Upper lobe of right lung (tissue), 1 donor: ENCODE measurements around the gene CYP39A1. TPM values are rescaled to one million over a fixed set of nuclear protein-coding genes. Genes with fewer than 3 reads are reported as not detected.

Experiments used
- ATAC-seq: fragments of 200-7000 bp; cut with Tn5 transposase; one replicate; pipeline ENCODE4 v1.9.1; 2020; ENCODE audit warnings: mild to moderate bottlenecking, moderate library complexity
- DNase-seq: peaks from one replicate; pipeline ENCODE4 v3.0.0-alpha.2; 2020
- H3K27ac ChIP-seq: fragments of 200-600 bp; one replicate; pipeline ENCODE4 v1.8.0; 2022
- H3K27me3 ChIP-seq: fragments of 200-600 bp; one replicate; pipeline ENCODE4 v1.8.0; 2022; ENCODE audit warnings: mild to moderate bottlenecking
- H3K36me3 ChIP-seq: fragments of 200-600 bp; one replicate; pipeline ENCODE4 v1.8.0; 2022
- H3K4me1 ChIP-seq: fragments of 200-600 bp; one replicate; pipeline ENCODE4 v1.8.0; 2022
- H3K4me3 ChIP-seq: fragments of 200-600 bp; one replicate; pipeline ENCODE4 v1.8.0; 2022; ENCODE audit warnings: mild to moderate bottlenecking
- H3K9me3 ChIP-seq: fragments of 200-600 bp; one replicate; pipeline ENCODE4 v1.8.0; 2022
- CTCF ChIP-seq: fragments of 200-600 bp; IDR thresholded peaks from one replicate; pipeline ENCODE4 v1.8.0; 2022; ENCODE audit warnings: antibody characterized with exemption
- intact Hi-C: fragments of 100-400 bp; cut with DNase I; formaldehyde crosslinking; loops from one replicate; pipeline ENCODE4 v1.11.0; 2022
- total RNA-seq: library from RNA; stranded (reverse); fragmentation: NEBNext Ultra II Directional; extraction: Animal tissue kit (Norgen Biotek cat#: 25700); gene quantifications from one replicate; pipeline ENCODE4 v1.2.1, GENCODE V29; 2021
- donor health status: DM: no; HTN: yes; CAD: no; lungs with severe emphysema.

CYP39A1 gene
- total RNA-seq, 1 donor from 2014 or later = 7.8 TPM

DNA sequence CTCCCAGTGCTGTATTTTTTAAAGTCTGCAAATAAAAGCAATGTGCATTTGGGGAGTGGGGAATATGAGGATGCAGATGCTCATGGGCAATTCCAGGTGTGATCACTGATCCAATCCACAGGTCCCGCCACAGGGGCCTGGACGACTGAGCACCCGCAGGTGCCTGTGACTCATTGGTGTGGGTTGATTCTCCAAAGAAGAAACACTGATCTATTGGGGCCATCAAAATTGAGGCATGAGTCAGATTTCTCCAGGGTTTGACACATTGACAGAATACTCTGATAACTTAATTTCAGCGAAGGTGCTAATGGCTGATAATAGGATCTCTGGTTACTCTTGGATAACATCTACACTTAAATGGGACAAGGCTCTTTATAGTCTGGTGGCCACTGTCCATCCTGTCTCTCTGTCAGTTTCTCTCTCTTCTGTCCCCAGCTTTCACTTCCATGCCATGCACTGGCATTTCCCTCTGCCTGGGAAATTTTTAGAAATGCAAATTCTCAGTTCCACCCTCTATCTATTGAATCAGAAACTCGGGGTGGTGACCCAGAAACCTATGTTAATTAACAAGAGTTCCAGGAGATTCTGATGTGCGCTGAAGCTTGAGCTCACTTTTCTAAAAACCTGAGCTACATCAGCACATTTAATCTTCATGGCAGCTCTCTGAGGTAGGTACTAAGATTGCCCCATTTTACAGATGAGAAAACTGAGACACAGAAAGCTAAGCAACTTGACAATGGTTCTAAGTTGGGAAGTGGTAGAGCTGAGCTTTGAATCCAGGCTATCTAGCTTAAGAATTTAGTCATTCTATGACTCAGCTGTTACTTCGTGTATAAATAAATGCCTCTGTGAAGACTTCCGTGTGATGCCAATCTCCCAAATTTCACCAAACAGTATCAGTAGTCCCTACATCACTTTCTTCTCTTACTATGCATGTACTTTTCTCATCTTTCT lies 151.2 kb downstream of the CYP39A1 start:
- DNase-seq = no peak
- ATAC-seq = no peak
- Histone ChIP-seq H3K4me1 (no peaks in the 10 kb centered on the region), H3K27me3 (no peaks in the 10 kb centered on the region), H3K9me3 (no peaks in the 10 kb centered on the region), H3K4me3 (no peak overlapping the region), H3K36me3 (no peaks in the 10 kb centered on the region), H3K27ac (no peak overlapping the region)
- TF ChIP-seq CTCF = no peak
- intact Hi-C loops = no loop called here

DNA sequence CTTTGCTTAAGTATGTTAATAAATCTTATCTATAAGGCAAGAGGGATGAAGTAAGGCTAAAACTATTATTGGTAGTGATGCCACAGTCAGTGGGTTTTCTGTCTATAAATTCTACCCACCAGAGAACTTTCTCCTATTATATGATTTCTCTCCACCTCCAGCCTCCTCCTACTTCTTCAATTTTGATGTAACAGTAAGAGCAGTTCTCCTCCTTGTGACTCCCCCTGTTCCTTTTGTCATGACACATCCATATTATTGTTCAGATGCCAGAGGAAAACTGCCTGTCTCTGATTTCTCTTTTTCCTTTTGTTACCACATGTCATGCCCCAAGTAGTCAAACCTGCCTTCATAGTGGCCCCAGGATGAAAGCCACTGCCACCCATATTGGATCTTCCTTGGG lies 152.2 kb downstream of the CYP39A1 start:
- no peaks in the 10 kb centered on the region for H3K9me3 ChIP-seq
- H3K27me3 ChIP-seq = no peaks in the 10 kb centered on the region
- H3K4me3 ChIP-seq = no peak overlapping the region
- H3K36me3 ChIP-seq = no peaks in the 10 kb centered on the region
- intact Hi-C loops = no loop called here
- TF ChIP-seq CTCF = no peak
- DNase-seq (no peak), ATAC-seq (no peak)
- no peak overlapping the region for H3K27ac ChIP-seq
- H3K4me1 ChIP-seq = no peaks in the 10 kb centered on the region

Other genes starting within 250 kb of the CYP39A1 start
- gene RCAN2, start 161.4 kb downstream of the CYP39A1 start, total RNA-seq = 11.7 TPM
- gene SLC25A27, start 157 bp upstream of the CYP39A1 start, total RNA-seq = 17.8 TPM
- 1.0 TPM for gene TDRD6, start 35.1 kb upstream of the CYP39A1 start, total RNA-seq
- 38.8 TPM for gene PLA2G7, start 82.6 kb upstream of the CYP39A1 start, total RNA-seq
- not detected for gene ANKRD66, start 94.1 kb upstream of the CYP39A1 start, total RNA-seq
- not detected for gene MEP1A, start 140.6 kb upstream of the CYP39A1 start, total RNA-seq